Erythroblast (primary cell): ENCODE data around the gene SLC46A1.

Experiments used
- GATA1 ChIP-seq: IDR thresholded peaks from 2 replicates; pipeline ENCODE4 v1.6.1; 2011; ENCODE audit warnings: low read depth, mild to moderate bottlenecking, control low read depth, low read length, moderate library complexity
- POLR2A ChIP-seq: IDR thresholded peaks from 2 replicates; pipeline ENCODE4 v1.6.1; 2011; ENCODE audit warnings: mild to moderate bottlenecking, low read length

DNA sequence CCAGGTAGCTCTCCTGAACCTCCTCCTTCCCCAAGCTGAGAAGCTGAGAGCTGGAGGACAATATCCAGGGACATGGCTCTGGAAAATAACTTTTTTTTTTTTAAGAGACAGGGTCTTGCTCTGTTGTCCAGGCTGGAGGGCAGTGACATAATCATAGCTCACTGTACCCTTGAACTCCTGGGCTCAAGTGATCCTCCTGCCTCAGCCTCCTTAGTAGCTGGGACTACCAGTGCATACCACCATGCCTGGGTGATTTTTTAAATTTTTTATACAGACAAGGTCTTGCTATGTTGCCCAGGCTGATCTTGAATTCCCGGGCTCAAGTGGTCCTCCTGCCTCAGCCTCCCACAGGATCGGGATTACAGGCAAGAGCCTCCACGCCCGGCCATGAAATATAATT lies 6.2 kb downstream of the SLC46A1 start:
- no peak for TF ChIP-seq POLR2A
- TF ChIP-seq GATA1 = no peak
